ENCODE results near the gene GPSM1. TPM values are rescaled to one million over a fixed set of nuclear protein-coding genes. Genes with fewer than 3 reads are reported as not detected.

GPSM1 gene
- total and polyA plus RNA-seq, 9 of the 15 experiments (the other 6 are each of a cell fraction or from before 2014, with no cell fraction given), result 0.04 to 14.2 (median 3.1) TPM

DNA sequence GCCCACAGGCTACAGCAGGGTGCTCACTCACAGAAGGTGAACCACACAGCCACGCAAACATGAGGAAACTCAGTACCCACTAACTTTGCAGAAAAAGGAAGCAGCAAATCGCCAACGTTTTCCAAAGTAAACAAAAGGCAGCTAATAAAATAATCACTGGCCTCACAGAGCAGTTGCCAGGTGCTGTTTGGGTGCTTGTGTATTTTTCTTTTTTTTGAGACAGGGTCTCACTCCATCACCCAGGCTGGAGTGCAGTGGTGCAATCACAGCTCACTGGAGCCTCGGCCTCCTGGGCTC, 68.8 kb downstream of the GPSM1 start (continued):
- TF ChIP-seq, protein P1, sequence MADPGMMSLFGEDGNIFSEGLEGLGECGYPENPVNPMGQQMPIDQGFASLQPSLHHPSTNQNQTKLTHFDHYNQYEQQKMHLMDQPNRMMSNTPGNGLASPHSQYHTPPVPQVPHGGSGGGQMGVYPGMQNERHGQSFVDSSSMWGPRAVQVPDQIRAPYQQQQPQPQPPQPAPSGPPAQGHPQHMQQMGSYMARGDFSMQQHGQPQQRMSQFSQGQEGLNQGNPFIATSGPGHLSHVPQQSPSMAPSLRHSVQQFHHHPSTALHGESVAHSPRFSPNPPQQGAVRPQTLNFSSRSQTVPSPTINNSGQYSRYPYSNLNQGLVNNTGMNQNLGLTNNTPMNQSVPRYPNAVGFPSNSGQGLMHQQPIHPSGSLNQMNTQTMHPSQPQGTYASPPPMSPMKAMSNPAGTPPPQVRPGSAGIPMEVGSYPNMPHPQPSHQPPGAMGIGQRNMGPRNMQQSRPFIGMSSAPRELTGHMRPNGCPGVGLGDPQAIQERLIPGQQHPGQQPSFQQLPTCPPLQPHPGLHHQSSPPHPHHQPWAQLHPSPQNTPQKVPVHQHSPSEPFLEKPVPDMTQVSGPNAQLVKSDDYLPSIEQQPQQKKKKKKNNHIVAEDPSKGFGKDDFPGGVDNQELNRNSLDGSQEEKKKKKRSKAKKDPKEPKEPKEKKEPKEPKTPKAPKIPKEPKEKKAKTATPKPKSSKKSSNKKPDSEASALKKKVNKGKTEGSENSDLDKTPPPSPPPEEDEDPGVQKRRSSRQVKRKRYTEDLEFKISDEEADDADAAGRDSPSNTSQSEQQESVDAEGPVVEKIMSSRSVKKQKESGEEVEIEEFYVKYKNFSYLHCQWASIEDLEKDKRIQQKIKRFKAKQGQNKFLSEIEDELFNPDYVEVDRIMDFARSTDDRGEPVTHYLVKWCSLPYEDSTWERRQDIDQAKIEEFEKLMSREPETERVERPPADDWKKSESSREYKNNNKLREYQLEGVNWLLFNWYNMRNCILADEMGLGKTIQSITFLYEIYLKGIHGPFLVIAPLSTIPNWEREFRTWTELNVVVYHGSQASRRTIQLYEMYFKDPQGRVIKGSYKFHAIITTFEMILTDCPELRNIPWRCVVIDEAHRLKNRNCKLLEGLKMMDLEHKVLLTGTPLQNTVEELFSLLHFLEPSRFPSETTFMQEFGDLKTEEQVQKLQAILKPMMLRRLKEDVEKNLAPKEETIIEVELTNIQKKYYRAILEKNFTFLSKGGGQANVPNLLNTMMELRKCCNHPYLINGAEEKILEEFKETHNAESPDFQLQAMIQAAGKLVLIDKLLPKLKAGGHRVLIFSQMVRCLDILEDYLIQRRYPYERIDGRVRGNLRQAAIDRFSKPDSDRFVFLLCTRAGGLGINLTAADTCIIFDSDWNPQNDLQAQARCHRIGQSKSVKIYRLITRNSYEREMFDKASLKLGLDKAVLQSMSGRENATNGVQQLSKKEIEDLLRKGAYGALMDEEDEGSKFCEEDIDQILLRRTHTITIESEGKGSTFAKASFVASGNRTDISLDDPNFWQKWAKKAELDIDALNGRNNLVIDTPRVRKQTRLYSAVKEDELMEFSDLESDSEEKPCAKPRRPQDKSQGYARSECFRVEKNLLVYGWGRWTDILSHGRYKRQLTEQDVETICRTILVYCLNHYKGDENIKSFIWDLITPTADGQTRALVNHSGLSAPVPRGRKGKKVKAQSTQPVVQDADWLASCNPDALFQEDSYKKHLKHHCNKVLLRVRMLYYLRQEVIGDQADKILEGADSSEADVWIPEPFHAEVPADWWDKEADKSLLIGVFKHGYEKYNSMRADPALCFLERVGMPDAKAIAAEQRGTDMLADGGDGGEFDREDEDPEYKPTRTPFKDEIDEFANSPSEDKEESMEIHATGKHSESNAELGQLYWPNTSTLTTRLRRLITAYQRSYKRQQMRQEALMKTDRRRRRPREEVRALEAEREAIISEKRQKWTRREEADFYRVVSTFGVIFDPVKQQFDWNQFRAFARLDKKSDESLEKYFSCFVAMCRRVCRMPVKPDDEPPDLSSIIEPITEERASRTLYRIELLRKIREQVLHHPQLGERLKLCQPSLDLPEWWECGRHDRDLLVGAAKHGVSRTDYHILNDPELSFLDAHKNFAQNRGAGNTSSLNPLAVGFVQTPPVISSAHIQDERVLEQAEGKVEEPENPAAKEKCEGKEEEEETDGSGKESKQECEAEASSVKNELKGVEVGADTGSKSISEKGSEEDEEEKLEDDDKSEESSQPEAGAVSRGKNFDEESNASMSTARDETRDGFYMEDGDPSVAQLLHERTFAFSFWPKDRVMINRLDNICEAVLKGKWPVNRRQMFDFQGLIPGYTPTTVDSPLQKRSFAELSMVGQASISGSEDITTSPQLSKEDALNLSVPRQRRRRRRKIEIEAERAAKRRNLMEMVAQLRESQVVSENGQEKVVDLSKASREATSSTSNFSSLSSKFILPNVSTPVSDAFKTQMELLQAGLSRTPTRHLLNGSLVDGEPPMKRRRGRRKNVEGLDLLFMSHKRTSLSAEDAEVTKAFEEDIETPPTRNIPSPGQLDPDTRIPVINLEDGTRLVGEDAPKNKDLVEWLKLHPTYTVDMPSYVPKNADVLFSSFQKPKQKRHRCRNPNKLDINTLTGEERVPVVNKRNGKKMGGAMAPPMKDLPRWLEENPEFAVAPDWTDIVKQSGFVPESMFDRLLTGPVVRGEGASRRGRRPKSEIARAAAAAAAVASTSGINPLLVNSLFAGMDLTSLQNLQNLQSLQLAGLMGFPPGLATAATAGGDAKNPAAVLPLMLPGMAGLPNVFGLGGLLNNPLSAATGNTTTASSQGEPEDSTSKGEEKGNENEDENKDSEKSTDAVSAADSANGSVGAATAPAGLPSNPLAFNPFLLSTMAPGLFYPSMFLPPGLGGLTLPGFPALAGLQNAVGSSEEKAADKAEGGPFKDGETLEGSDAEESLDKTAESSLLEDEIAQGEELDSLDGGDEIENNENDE (IDR thresholded peaks at IDR 0.05; ENCODE audit: low read depth, low read length), result no peak
- TF ChIP-seq FOXJ2 (tag; IDR thresholded peaks at IDR 0.05) (no peak), ZC3H11A (IDR thresholded peaks at IDR 0.05; ENCODE audit: low read depth, low read length) (no peak), TBP (optimal IDR thresholded peaks at IDR 0.05; ENCODE audit: low read depth, low read length) (no peak), GATAD2A (IDR thresholded peaks at IDR 0.05) (no peak), POU5F1 (IDR thresholded peaks at IDR 0.05; ENCODE audit: borderline replicate concordance, low read depth, low read length, partially characterized antibody) (no peak)
- TF ChIP-seq, protein P2, sequence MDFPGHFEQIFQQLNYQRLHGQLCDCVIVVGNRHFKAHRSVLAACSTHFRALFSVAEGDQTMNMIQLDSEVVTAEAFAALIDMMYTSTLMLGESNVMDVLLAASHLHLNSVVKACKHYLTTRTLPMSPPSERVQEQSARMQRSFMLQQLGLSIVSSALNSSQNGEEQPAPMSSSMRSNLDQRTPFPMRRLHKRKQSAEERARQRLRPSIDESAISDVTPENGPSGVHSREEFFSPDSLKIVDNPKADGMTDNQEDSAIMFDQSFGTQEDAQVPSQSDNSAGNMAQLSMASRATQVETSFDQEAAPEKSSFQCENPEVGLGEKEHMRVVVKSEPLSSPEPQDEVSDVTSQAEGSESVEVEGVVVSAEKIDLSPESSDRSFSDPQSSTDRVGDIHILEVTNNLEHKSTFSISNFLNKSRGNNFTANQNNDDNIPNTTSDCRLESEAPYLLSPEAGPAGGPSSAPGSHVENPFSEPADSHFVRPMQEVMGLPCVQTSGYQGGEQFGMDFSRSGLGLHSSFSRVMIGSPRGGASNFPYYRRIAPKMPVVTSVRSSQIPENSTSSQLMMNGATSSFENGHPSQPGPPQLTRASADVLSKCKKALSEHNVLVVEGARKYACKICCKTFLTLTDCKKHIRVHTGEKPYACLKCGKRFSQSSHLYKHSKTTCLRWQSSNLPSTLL (IDR thresholded peaks at IDR 0.05), result no peak
- TF ChIP-seq, protein P3, sequence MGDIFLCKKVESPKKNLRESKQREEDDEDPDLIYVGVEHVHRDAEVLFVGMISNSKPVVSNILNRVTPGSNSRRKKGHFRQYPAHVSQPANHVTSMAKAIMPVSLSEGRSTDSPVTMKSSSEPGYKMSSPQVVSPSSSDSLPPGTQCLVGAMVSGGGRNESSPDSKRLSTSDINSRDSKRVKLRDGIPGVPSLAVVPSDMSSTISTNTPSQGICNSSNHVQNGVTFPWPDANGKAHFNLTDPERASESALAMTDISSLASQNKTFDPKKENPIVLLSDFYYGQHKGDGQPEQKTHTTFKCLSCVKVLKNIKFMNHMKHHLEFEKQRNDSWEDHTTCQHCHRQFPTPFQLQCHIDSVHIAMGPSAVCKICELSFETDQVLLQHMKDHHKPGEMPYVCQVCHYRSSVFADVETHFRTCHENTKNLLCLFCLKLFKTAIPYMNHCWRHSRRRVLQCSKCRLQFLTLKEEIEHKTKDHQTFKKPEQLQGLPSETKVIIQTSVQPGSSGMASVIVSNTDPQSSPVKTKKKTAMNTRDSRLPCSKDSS (IDR thresholded peaks at IDR 0.05; ENCODE audit: low read depth, partially characterized antibody), result no peak

All from K562 (cell line).